HG03565 (cell line): ENCODE measurements around the gene CLMN.
A peak's percentile ranks its signal among the peaks of the same experiment; 100 is the strongest.
"Not testable (repeated sequence)": the region's sequence is repeated elsewhere in the genome, so short reads cannot be mapped to it uniquely, and the experiment has no call there.

Source experiments
- ATAC-seq: cut with Tn5 transposase; IDR thresholded peaks from one replicate; pipeline ENCODE4 v1.9.1; 2021; ENCODE audit warnings: mild to moderate bottlenecking, moderate library complexity; ENCODE audit not compliant: unreplicated experiment

The CLMN gene

DNA sequence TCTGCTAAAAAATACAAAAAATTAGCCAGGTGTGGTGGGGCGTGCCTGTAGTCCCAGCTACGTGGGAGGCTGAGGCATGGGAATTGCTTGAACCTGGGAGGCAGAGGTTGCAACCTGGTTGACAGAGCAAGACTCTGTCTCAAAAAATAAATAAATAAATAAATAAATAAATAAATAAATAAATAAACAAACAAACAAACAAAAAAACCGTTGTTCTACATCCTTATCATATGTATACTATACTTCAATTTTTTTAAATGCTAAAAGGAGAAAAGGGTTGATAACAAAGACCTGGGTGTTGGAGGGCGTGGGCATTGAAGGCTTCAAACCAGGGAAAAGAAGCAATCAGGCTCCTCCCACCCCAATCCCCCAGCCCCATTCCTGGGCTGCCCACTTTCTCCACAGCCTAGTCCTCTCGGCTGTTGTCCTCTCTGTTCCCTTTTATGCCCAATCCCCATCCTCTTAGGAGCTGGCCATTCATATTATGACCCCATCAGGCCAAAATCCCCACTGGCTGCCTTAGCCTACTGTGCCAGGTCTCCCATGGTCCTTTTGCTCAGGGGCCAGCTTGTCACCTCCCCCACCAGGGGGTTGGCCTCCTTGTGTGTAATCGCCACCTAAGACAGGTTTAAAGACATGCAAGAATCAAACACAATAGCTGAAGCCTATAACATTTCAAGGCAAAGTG is 30.2 kb downstream of the CLMN start:
- ATAC-seq, result no peak

GRCh38 chr14:95288672-95289322 is 30.9 kb downstream of the CLMN start:
- no peak for ATAC-seq

DNA sequence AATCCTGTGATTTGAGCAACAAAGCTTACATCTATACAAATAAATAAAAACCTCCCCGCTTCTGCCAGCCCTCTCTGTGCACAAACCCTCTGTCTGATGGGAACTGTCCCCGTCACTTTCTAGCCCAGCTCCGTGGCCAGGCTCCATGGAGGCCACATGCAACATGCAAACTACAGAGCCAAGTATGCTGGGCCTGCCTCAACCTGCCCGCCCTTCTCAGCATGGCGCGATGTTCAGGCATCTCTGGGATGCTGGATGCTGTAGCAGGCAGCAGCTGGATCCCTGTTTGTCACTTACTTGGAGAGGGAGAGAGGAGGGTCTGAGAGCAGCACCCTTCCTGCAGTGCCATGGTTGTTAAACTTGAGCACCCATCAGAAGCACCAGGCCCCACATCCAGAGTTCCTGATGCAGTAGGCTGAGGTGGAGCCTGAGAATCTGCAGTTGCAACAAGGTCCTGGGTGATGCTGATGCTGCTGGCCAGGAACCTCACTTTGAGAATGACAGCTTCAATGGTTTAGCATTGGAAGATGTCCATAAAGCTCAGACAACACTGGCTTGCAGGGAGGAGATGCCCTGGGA is 32.4 kb downstream of the CLMN start:
- no peak for ATAC-seq

GRCh38 chr14:95286645-95287044 is 33.1 kb downstream of the CLMN start:
- ATAC-seq, result no peak

- ATAC-seq, result no peak
Observed at GRCh38 chr14:95285566-95285965, 34.1 kb downstream of the CLMN start.

DNA sequence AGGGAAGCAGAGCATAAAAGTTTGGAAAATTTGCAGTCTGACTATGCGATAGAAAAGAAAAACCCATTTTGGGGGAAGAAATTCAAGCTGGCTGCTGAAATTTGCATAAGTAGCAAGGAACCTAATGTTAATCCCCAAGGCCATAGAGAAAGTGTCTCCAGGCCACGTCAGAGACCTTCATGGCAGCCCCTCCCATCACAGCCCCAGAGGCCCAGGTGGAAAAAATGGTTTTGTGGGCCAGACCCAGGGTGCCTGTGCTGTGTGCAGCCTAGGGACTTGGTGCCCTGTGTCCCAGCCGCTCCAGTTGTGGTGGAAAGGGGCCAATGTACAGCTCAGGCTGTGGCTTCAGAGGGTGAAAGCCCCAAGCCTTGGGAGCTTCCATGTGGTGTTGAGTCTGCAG is 35.9 kb downstream of the CLMN start:
- ATAC-seq, result not testable (repeated sequence)

GRCh38 chr14:95282986-95283380 is 36.7 kb downstream of the CLMN start:
- not testable (repeated sequence) for ATAC-seq

DNA sequence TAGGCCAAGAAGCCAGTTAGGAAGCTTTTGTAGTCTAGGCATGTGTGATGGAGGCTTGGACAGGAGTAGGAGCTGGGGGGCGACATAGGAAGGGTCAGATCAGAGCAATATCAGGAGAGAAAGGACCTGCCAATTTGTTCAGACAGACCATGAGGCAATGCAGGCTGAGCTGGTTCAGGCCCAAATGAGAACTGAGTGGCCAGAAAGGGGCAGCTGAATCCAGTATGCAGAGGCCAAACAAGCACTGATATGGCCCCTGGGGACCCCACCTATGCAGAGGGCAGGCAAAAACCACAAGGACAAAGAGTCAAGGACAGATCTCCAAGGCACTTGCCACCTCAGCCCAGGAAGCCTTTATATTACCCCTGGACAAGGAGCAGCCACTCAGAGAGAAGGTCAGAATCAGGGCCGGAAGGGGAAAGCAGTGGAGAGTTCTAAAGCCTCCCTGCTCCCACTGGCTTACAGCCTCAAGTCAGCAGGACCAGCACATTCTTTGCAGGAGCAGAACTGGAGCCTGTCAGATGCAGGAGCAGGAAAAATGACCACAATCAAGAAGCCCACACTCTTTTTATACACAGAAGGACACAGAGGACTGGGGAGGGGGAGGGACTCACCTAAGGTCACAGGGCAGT is 37.2 kb downstream of the CLMN start:
- ATAC-seq, result no peak

DNA sequence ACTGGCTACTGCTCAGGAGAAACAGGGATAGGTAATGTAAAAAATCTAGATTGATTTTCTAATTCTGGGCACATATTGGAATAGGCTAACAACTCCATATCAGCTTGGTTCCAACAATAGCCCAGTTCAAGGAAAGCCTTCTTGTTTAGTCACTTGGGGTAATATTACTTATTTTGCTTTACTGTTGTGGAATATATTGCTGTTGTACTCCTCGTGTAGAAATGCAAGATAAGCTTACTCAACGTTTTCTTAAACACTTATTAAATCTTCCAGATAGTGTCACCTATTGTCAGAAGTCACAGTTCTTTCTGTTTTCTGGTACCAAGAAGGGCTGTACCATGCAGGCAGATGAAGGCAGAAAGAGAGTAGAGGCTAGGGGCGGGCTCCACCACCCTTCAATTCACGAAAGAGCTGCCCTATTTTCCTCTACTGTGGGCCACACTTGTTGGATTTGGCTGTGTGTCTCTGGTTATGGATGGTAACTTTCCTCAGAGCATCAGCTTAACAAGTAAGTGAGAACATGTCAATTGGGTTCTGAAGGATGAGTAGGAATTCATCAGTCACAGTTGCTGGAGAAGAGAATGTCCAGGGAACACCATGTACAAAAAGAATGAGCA is 38.0 kb downstream of the CLMN start:
- ATAC-seq, result no peak

GRCh38 chr14:95275494-95275893 is 44.2 kb downstream of the CLMN start:
- no peak for ATAC-seq

DNA sequence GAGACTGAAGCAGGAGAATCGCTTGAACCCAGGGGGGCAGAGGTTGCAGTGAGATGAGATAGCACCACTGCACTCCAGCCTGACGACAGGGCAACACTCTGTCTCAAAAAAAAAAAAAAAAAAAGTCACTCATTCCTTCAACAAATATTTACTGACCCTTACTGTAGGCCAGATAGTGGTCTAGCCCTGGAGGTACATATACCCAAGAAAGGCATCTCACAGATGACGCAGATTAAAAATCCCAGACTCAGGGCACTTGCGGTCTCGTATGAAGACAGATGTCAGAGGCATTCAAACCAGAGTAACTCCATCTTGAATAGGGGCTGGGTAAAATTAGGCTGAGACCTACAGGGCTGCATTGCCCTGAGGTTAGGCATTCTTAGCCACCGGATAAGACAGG is 44.8 kb downstream of the CLMN start:
- no peak for ATAC-seq

- no peak for ATAC-seq
Observed at GRCh38 chr14:95274279-95274678, 45.4 kb downstream of the CLMN start.

DNA sequence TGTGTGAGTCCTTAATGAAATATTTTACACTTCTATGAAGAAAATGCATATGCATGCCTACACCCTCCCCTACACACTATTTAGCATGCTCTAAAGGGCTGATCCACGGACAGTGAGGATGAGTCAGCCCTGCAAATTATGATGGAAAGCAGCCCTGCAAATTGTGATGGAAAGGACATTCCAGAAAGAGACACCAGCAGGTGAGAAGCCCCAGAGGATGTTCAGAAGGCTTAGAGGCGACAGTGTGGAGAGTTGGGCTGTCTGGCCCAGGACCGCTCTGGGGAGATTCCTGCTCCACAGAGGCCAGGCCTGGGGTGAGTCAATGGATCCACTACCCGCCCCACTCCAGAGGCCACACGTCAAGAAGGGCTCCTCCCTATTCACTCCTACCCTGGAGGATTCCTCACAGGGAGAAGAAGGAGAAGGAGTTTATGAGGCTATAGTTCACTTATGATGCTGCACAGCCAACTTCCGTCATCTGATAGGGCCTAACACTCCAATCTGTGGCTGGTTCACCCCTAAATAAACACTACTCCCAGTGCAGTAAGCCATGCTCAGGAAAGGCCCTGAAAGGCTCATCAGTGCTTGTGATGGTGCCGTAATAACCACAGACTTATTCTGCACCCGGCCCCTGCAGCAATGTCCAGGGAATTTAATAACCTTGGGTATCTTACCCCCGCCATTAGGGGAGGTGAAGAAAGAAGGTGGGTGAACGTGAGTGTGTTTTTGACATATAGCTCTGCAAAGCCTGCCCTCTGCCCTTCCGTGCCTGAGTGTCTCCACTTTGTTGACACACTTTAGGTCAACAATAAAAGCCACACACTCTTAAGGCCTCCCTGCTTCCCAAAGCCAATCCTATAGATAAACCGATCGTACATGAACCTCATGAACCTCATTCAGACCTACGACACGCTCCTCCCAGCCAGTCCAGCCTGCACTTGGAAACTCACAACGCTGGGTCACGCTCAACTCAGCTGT is 46.4 kb downstream of the CLMN start:
- ATAC-seq, result no peak

DNA sequence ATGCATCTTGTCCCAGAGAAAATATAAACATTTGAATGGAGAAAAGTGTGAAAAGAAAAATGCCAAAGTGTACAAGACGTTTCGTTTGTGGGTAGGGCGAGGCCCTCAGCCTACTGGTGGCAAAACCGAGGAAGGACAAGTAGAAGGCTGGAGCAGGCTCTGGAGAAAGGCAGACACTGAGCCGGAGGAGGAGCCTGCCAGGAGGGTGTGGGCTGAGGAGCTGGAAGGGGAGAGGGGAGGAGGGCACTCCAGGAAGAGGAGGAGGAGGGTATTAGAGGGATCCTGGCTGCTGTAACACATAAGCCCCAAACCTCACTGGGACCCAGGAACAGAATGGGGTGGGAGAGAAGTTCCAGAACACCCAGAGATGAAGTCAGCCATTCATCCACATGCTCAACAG is 47.7 kb downstream of the CLMN start:
- ATAC-seq, result no peak

- ATAC-seq, result no peak
Observed at GRCh38 chr14:95270203-95270602, 49.5 kb downstream of the CLMN start.

DNA sequence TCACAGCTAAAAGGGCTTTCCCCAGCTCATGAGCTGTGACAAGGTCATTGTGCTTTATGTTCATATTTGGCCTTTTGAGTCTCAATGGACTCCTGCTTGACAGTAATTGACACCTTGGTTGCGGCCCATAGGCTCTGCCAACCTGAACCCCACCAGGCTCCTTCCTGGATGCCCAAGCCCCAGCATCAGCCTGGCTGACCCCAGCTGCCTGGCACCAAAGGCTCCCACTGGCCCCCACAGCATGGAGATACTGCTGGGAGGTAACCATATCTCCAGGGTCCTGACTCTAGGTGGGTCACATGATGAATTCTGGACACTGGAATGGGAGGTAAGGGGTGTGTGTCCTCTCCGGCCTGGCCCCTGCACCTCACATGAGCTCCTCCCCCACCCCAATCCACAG is 50.2 kb downstream of the CLMN start:
- ATAC-seq, result no peak

- no peak for ATAC-seq
Observed at GRCh38 chr14:95268350-95268749, 51.4 kb downstream of the CLMN start.

GRCh38 chr14:95267306-95267705 is 52.4 kb downstream of the CLMN start:
- ATAC-seq, result no peak

- peak; percentile 91 for ATAC-seq
Observed at GRCh38 chr14:95265106-95266094, 54.3 kb downstream of the CLMN start.
